ENCODE results near the gene UBAP2. TPM values are rescaled to one million over a fixed set of nuclear protein-coding genes. Genes with fewer than 3 reads are reported as not detected.

UBAP2 gene
- total RNA-seq, 1 experiment from 2014 or later, result 62.5 TPM

- CTCF ChIA-PET, result no interaction called here
- POLR2A ChIA-PET (ENCODE audit: low non-redundant PET), result no interaction called here
- H3K36me3 ChIP-seq (ENCODE audit: insufficient read depth, low read length, poor library complexity, severe bottlenecking), result peaks cover 51% of the 10 kb centered on the region
- no peaks in the 10 kb centered on the region for H3K9me3 ChIP-seq (ENCODE audit: low read depth, low read length, poor library complexity, severe bottlenecking)
- TF ChIP-seq EZH2 (IDR thresholded peaks at IDR 0.05; ENCODE audit: borderline replicate concordance, low read depth, low read length, poor library complexity, severe bottlenecking) (no peak), CTCF (conservative IDR thresholded peaks at IDR 0.05; ENCODE audit: low read depth, low read length) (no peak)
- no peaks in the 10 kb centered on the region for H3K4me1 ChIP-seq (ENCODE audit: insufficient read depth, low read length, poor library complexity, severe bottlenecking)
- DNase-seq (ENCODE audit: low spot score), result no peak
- no peak overlapping the region for H3K27ac ChIP-seq (ENCODE audit: low read depth, low read length, poor library complexity, severe bottlenecking)
- intact Hi-C loops (cut with micrococcal nuclease; ENCODE audit: unreplicated experiment), result no loop called here
- no peak overlapping the region for H3K4me3 ChIP-seq (ENCODE audit: low read depth, low read length, poor library complexity, severe bottlenecking)
- H3K27me3 ChIP-seq (replicated peaks; ENCODE audit: insufficient read depth, low read depth, low read length, poor library complexity), result no peaks in the 10 kb centered on the region
- no TSS peak for BruUV-seq (replicated peaks)
These were observed 60.3 kb downstream of the UBAP2 start for GRCh38 chr9:33988219-33988890.

GRCh38 chr9:33976414-33976813 lies 72.3 kb downstream of the UBAP2 start:
- ChIA-PET POLR2A (ENCODE audit: low non-redundant PET) (no interaction called here), CTCF (no interaction called here)
- BruUV-seq (replicated peaks), result no TSS peak
- Histone ChIP-seq H3K4me1 (ENCODE audit: insufficient read depth, low read length, poor library complexity, severe bottlenecking) (no peaks in the 10 kb centered on the region), H3K27ac (ENCODE audit: low read depth, low read length, poor library complexity, severe bottlenecking) (no peak overlapping the region), H3K9me3 (ENCODE audit: low read depth, low read length, poor library complexity, severe bottlenecking) (no peaks in the 10 kb centered on the region), H3K36me3 (ENCODE audit: insufficient read depth, low read length, poor library complexity, severe bottlenecking) (peaks cover 9% of the 10 kb centered on the region), H3K4me3 (ENCODE audit: low read depth, low read length, poor library complexity, severe bottlenecking) (no peak overlapping the region), H3K27me3 (replicated peaks; ENCODE audit: insufficient read depth, low read depth, low read length, poor library complexity) (no peaks in the 10 kb centered on the region)
- intact Hi-C loops (cut with micrococcal nuclease; ENCODE audit: unreplicated experiment), result no loop called here
- TF ChIP-seq EZH2 (IDR thresholded peaks at IDR 0.05; ENCODE audit: borderline replicate concordance, low read depth, low read length, poor library complexity, severe bottlenecking), result no peak
- TF ChIP-seq CTCF (conservative IDR thresholded peaks at IDR 0.05; ENCODE audit: low read depth, low read length), result no peak
- no peak for DNase-seq (ENCODE audit: low spot score)

- no peak overlapping the region for H3K4me3 ChIP-seq (ENCODE audit: low read depth, low read length, poor library complexity, severe bottlenecking)
- no TSS peak for BruUV-seq (replicated peaks)
- H3K4me1 ChIP-seq (ENCODE audit: insufficient read depth, low read length, poor library complexity, severe bottlenecking), result no peaks in the 10 kb centered on the region
- no peaks in the 10 kb centered on the region for H3K9me3 ChIP-seq (ENCODE audit: low read depth, low read length, poor library complexity, severe bottlenecking)
- intact Hi-C loops (cut with micrococcal nuclease; ENCODE audit: unreplicated experiment), result no loop called here
- H3K27ac ChIP-seq (ENCODE audit: low read depth, low read length, poor library complexity, severe bottlenecking), result no peak overlapping the region
- CTCF ChIA-PET, result no interaction called here
- DNase-seq (ENCODE audit: low spot score), result no peak
- H3K27me3 ChIP-seq (replicated peaks; ENCODE audit: insufficient read depth, low read depth, low read length, poor library complexity), result no peaks in the 10 kb centered on the region
- TF ChIP-seq CTCF (conservative IDR thresholded peaks at IDR 0.05; ENCODE audit: low read depth, low read length) (no peak), EZH2 (IDR thresholded peaks at IDR 0.05; ENCODE audit: borderline replicate concordance, low read depth, low read length, poor library complexity, severe bottlenecking) (no peak)
- POLR2A ChIA-PET (ENCODE audit: low non-redundant PET), result no interaction called here
- H3K36me3 ChIP-seq (ENCODE audit: insufficient read depth, low read length, poor library complexity, severe bottlenecking), result peaks cover 11% of the 10 kb centered on the region
These were observed 76.0 kb downstream of the UBAP2 start for GRCh38 chr9:33972698-33973097.
